Sigmoid colon (tissue), 7 donors: ENCODE results near the gene ZNHIT2. TPM values are rescaled to one million over a fixed set of nuclear protein-coding genes. Genes with fewer than 3 reads are reported as not detected.
A peak's percentile ranks its signal among the peaks of the same experiment; 100 is the strongest.

Experiments used
- DNase-seq: peaks from one replicate; pipeline ENCODE4 v3.0.0-alpha.2; 2019
- H3K27ac ChIP-seq, 4 donors: fragments of 200-600 bp; sonication (generic); one replicate each; pipeline ENCODE4 v1.5.1; 2016 to 2019; ENCODE audit warnings: mild to moderate bottlenecking in 1 of 4
- H3K27me3 ChIP-seq, 3 donors: fragments of 200-600 bp; sonication (generic); one replicate each; pipeline ENCODE4 v1.5.1; 2019; ENCODE audit warnings: mild to moderate bottlenecking in 1 of 3
- H3K36me3 ChIP-seq, 4 donors: fragments of 200-600 bp; sonication (generic); one replicate each; pipeline ENCODE4 v1.5.1; 2016 to 2019
- H3K4me1 ChIP-seq, 4 donors: fragments of 200-600 bp; sonication (generic); one replicate each; pipeline ENCODE4 v1.5.1; 2017 to 2019
- H3K4me3 ChIP-seq, 4 donors: fragments of 200-600 bp; sonication (generic); one replicate each; pipeline ENCODE4 v1.5.1; 2017 to 2019; ENCODE audit warnings: mild to moderate bottlenecking in 2 of 4, moderate library complexity in 1 of 4
- H3K9me3 ChIP-seq, 4 donors: fragments of 200-600 bp in 3 of 4; sonication (generic) in 3 of 4; one replicate each; pipeline versions ENCODE4 v1.5.1 to v1.6.1; 2013 to 2019
- CTCF ChIP-seq, 4 experiments: fragments of 450-650 bp in 3 of 4; fragments of 200-600 bp in 1 of 4; IDR thresholded peaks; one replicate each; pipeline ENCODE4 v1.5.1; 2016 to 2019; ENCODE audit warnings: antibody characterized with exemption in 4 of 4, mild to moderate bottlenecking in 3 of 4, moderate library complexity in 2 of 4
- EP300 ChIP-seq, 4 donors: sonication (generic); formaldehyde crosslinking; IDR thresholded peaks; one replicate each; pipeline ENCODE4 v1.6.1; 2017; ENCODE audit warnings: antibody characterized with exemption in 4 of 4
- POLR2A ChIP-seq, 2 donors: fragments of 450-650 bp; IDR thresholded peaks; one replicate each; pipeline ENCODE4 v1.6.1; 2016; ENCODE audit warnings: antibody characterized with exemption in 2 of 2, mild to moderate bottlenecking in 2 of 2, moderate library complexity in 2 of 2
- POLR2AphosphoS5 ChIP-seq, 4 donors: sonication (generic); formaldehyde crosslinking; IDR thresholded peaks; one replicate each; pipeline ENCODE4 v1.6.1; 2017; ENCODE audit warnings: antibody characterized with exemption in 4 of 4
- whole genome bisulfite sequencing, 2 donors: extraction: QIAGEN DNeasy Blood & Tissue Kit; methylation state at CpG; one replicate each; pipeline ENCODE4 v1.1.7; 2013; 5-methylcytosine and 5-hydroxymethylcytosine counted together
- intact Hi-C: fragments of 100-400 bp; cut with DNase I; formaldehyde crosslinking; loops from one replicate; pipeline ENCODE4 v1.15.1; 2023
- polyA plus RNA-seq, 3 donors: library from polyadenylated mRNA; stranded (reverse); fragments of 200-250 nt; gene quantifications; one replicate each; pipeline ENCODE4 v1.2.3, GENCODE V29; 2013
- total RNA-seq, 4 donors: library from RNA; depleted of rRNA; stranded (reverse); fragments of >200 nt; gene quantifications; one replicate each; pipeline ENCODE4 v1.1.0, GENCODE V29; 2016
- donor health status: healthy with polysubstance abuse.
- donor health status: Bipolar disorder and iron deficiency.
- donor health status: healthy.

The ZNHIT2 gene
- total and polyA plus RNA-seq, 7 donors = 8.3 to 16.3 (median 13.6) TPM

GRCh38 chr11:65132238-65132987 lies 14.9 kb upstream of the ZNHIT2 start:
- Histone ChIP-seq H3K4me1 (peaks cover 0 to 31% (median 25%) of the 10 kb centered on the region in 4 donors), H3K36me3 (peaks cover 32 to 56% (median 50%) of the 10 kb centered on the region in 4 donors), H3K4me3 (peak overlapping the region in 1 of 4 donors; percentile 92), H3K27me3 (no peaks in the 10 kb centered on the region), H3K27ac (peak overlapping the region in 2 of 4 donors; percentile 94 to 96), H3K9me3 (no peaks in the 10 kb centered on the region)
- no peak for TF ChIP-seq CTCF (IDR thresholded peaks at IDR 0.05)
- TF ChIP-seq EP300 (IDR thresholded peaks at IDR 0.05) = no peak
- no peak for TF ChIP-seq POLR2A (IDR thresholded peaks at IDR 0.05)
- no peak for TF ChIP-seq POLR2AphosphoS5 (IDR thresholded peaks at IDR 0.05)
- WGBS, 2 donors = 65 to 69% methylated on average over 10 of the region's 10 CpGs
- intact Hi-C loops = loop anchor here (5.0 kb wide), 1 partner anchor 130 kb away; the partner anchor contains the start of gene POLA2
- DNase-seq = peak; percentile 61

GRCh38 chr11:65131895-65132237 lies 14.4 kb upstream of the ZNHIT2 start:
- TF ChIP-seq POLR2A (IDR thresholded peaks at IDR 0.05) = no peak
- no peak for TF ChIP-seq POLR2AphosphoS5 (IDR thresholded peaks at IDR 0.05)
- no peak for TF ChIP-seq EP300 (IDR thresholded peaks at IDR 0.05)
- TF ChIP-seq CTCF (IDR thresholded peaks at IDR 0.05) = no peak
- Histone ChIP-seq H3K4me3 (no peak overlapping the region), H3K4me1 (peaks cover 0 to 31% (median 25%) of the 10 kb centered on the region in 4 donors), H3K27me3 (no peaks in the 10 kb centered on the region), H3K9me3 (no peaks in the 10 kb centered on the region), H3K36me3 (peaks cover 34 to 62% (median 53%) of the 10 kb centered on the region in 4 donors), H3K27ac (no peak overlapping the region)
- intact Hi-C loops = loop anchor here (5.0 kb wide), 1 partner anchor 130 kb away; the partner anchor contains the start of gene POLA2
- 75 to 81% methylated on average over 6 of the region's 6 CpGs for WGBS, 2 donors
- DNase-seq = no peak

DNA sequence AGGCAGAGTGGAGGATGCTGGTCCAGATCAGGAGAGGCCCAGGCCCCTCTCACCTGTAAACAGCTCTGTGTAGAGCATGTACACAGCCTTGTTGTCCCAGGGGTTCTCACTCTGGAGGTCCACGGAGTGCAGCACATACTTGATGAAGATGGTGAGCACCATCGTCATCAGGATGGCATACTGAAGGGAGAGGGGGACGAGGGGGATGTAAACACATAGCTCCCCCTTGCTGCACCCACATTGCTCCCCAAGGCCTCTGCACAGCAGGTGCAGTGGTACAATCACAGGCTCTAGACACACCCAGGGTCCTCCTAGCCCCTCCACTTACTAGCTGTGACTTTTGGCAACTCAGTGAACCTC lies 13.9 kb upstream of the ZNHIT2 start:
- Histone ChIP-seq H3K27me3 (no peaks in the 10 kb centered on the region), H3K4me1 (peaks cover 0 to 31% (median 25%) of the 10 kb centered on the region in 4 donors), H3K9me3 (no peaks in the 10 kb centered on the region), H3K36me3 (peaks cover 39 to 66% (median 58%) of the 10 kb centered on the region in 4 donors), H3K4me3 (no peak overlapping the region), H3K27ac (no peak overlapping the region)
- no peak for DNase-seq
- intact Hi-C loops = loop anchor here (5.0 kb wide), 1 partner anchor 131 kb away; the partner anchor contains the start of gene POLA2
- no peak for TF ChIP-seq POLR2AphosphoS5 (IDR thresholded peaks at IDR 0.05)
- TF ChIP-seq CTCF (IDR thresholded peaks at IDR 0.05) = no peak
- TF ChIP-seq POLR2A (IDR thresholded peaks at IDR 0.05) = no peak
- no peak for TF ChIP-seq EP300 (IDR thresholded peaks at IDR 0.05)
- 76 to 83% methylated on average over 3 of the region's 3 CpGs for WGBS, 2 donors

DNA sequence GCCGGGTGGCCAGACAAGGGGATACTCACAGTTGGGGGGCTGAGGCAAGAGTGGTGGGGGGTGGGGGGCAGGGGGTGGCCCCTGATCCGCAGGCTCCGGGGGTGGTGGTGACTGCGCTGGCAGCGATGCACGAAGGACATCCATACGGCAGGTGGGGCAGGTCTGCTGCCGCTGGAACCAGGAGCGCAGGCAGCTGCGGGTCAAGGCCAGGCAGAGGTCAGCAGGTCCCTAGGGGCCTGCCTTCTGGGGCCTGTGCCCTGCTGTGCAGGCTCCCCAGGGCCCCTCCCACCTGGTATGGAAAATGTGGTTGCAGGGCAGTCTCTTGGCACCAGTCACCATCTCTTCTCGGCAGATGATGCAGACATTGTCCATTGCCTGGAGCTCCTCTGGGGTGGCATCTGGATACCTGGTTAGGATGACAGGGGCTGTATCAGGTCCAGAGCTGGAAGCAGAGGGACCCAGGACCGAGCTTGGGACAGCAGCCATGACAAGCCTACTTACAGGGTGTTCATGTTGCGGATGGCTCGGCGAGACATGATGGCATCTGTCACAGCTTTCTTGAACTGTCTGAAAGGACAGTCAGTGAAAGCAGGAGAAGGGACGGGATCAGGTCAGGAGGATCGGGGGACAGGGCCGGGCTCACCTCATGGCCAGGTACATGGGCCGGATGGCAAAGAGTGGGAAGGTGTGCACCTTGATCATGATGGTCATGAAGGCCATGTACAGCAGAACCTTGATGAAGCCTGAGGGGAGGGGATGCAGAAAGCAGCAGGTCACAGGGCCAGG lies 13.3 kb upstream of the ZNHIT2 start:
- H3K36me3 ChIP-seq = peaks cover 45 to 72% (median 63%) of the 10 kb centered on the region in 4 donors
- peaks cover 0 to 29% (median 23%) of the 10 kb centered on the region in 4 donors for H3K4me1 ChIP-seq
- no peak for TF ChIP-seq CTCF (IDR thresholded peaks at IDR 0.05)
- H3K4me3 ChIP-seq = no peak overlapping the region
- no peak overlapping the region for H3K27ac ChIP-seq
- no peaks in the 10 kb centered on the region for H3K9me3 ChIP-seq
- 84 to 88% methylated on average over 19 of the region's 19 CpGs for WGBS, 2 donors
- no peaks in the 10 kb centered on the region for H3K27me3 ChIP-seq
- DNase-seq = no peak
- intact Hi-C loops = loop anchor here (5.0 kb wide), 1 partner anchor 131 kb away; the partner anchor contains the start of gene POLA2
